GM23338 (cell line): ENCODE results near the gene IL16. TPM values are rescaled to one million over a fixed set of nuclear protein-coding genes. Genes with fewer than 3 reads are reported as not detected.

Source experiments
- ATAC-seq: fragments of 200-7000 bp; cut with Tn5 transposase; 3 replicates; pipeline ENCODE4 v1.9.1; 2020
- DNase-seq: peaks from one replicate; pipeline ENCODE4 v3.0.0-alpha.2; 2015; ENCODE audit warnings: low spot score
- H2AFZ ChIP-seq: fragments of 200-600 bp; sonication (generic); 2 replicates; pipeline ENCODE4 v1.8.0; 2016; ENCODE audit warnings: antibody characterized with exemption, mild to moderate bottlenecking, moderate library complexity
- H3F3A ChIP-seq: fragments of 200-600 bp; sonication (generic); replicated peaks from 2 replicates; pipeline ENCODE4 v1.8.0; 2017; ENCODE audit warnings: antibody characterized with exemption, mixed run types, low read depth
- H3K27ac ChIP-seq: fragments of 200-600 bp; sonication (generic); 2 replicates; pipeline ENCODE4 v1.6.1; 2016; ENCODE audit warnings: low read depth
- H3K27me3 ChIP-seq: fragments of 200-600 bp; sonication (generic); 2 replicates; pipeline ENCODE4 v1.8.0; 2016; ENCODE audit warnings: mild to moderate bottlenecking, mixed run types, moderate library complexity; ENCODE audit not compliant: insufficient read depth
- H3K36me3 ChIP-seq: fragments of 200-600 bp; sonication (generic); 2 replicates; pipeline ENCODE4 v1.8.0; 2016; ENCODE audit warnings: mild to moderate bottlenecking; ENCODE audit not compliant: insufficient read depth
- H3K4me1 ChIP-seq: fragments of 200-600 bp; sonication (generic); 2 replicates; pipeline ENCODE4 v1.8.0; 2016; ENCODE audit warnings: mild to moderate bottlenecking, moderate library complexity; ENCODE audit not compliant: insufficient read depth
- H3K4me2 ChIP-seq: fragments of 200-600 bp; sonication (generic); 2 replicates; pipeline ENCODE4 v1.7.1; 2017; ENCODE audit warnings: mixed run types
- H3K4me3 ChIP-seq: fragments of 200-600 bp; sonication (generic); 2 replicates; pipeline ENCODE4 v1.6.1; 2016; ENCODE audit warnings: mixed run types
- H3K79me2 ChIP-seq: fragments of 200-600 bp; sonication (generic); replicated peaks from 2 replicates; pipeline ENCODE4 v1.8.0; 2017; ENCODE audit warnings: mild to moderate bottlenecking; ENCODE audit not compliant: insufficient read depth
- H3K9me2 ChIP-seq: fragments of 200-600 bp; sonication (generic); 2 replicates; pipeline ENCODE4 v1.8.0; 2017; ENCODE audit not compliant: insufficient read depth
- H4K20me1 ChIP-seq: fragments of 200-600 bp; sonication (generic); replicated peaks from 2 replicates; pipeline ENCODE4 v1.8.0; 2017; ENCODE audit warnings: mild to moderate bottlenecking; ENCODE audit not compliant: insufficient read depth
- H3K27ac Mint-ChIP-seq: 2 replicates; pipeline ENCODE4 v1.8.0; 2020; ENCODE audit warnings: inconsistent platforms, mild to moderate bottlenecking, moderate library complexity, mixed read lengths
- H3K27me3 Mint-ChIP-seq: 3 replicates; pipeline ENCODE4 v1.8.0; 2022; ENCODE audit warnings: low read depth, mild to moderate bottlenecking, moderate library complexity, mixed read lengths, inconsistent platforms; ENCODE audit not compliant: insufficient read depth, poor library complexity
- H3K36me3 Mint-ChIP-seq: 3 replicates; pipeline ENCODE4 v1.8.0; 2021; ENCODE audit warnings: low read depth, mild to moderate bottlenecking, inconsistent platforms, moderate library complexity, mixed read lengths
- H3K4me1 Mint-ChIP-seq: 3 replicates; pipeline ENCODE4 v1.8.0; 2020; ENCODE audit warnings: mild to moderate bottlenecking, inconsistent platforms, mixed read lengths
- H3K4me3 Mint-ChIP-seq: 3 replicates; pipeline ENCODE4 v1.8.0; 2021; ENCODE audit warnings: moderate library complexity, mild to moderate bottlenecking, inconsistent platforms, mixed read lengths
- H3K9me3 Mint-ChIP-seq: 3 replicates; pipeline ENCODE4 v1.8.0; 2020; ENCODE audit warnings: moderate library complexity, mild to moderate bottlenecking, inconsistent platforms, mixed read lengths
- CREB1 ChIP-seq: fragments of 250-450 bp; sonication (Bioruptor Pico); IDR thresholded peaks from 2 replicates; pipeline ENCODE4 v1.5.0; 2020; ENCODE audit warnings: low read depth, mild to moderate bottlenecking, moderate library complexity
- EZH2 ChIP-seq: fragments of 200-600 bp; sonication (generic); IDR thresholded peaks from one replicate; pipeline ENCODE4 v1.8.0; 2017; ENCODE audit warnings: antibody characterized with exemption, mild to moderate bottlenecking, low read depth; ENCODE audit not compliant: unreplicated experiment
- EZH2phosphoT487 ChIP-seq: fragments of 200-600 bp; sonication (generic); IDR thresholded peaks from one replicate; pipeline ENCODE4 v1.8.1; 2018; ENCODE audit warnings: antibody characterized with exemption; ENCODE audit not compliant: unreplicated experiment
- JUNB ChIP-seq: IDR thresholded peaks from one replicate; pipeline ENCODE4 v1.6.1; 2016; ENCODE audit warnings: antibody characterized with exemption; ENCODE audit not compliant: unreplicated experiment
- NANOG ChIP-seq: IDR thresholded peaks from 2 replicates; pipeline ENCODE4 v1.6.1; 2016; ENCODE audit warnings: antibody characterized with exemption, borderline replicate concordance
- POLR2AphosphoS5 ChIP-seq: IDR thresholded peaks from 2 replicates; pipeline ENCODE4 v1.6.1; 2016; ENCODE audit warnings: antibody characterized with exemption, low read depth
- REST ChIP-seq: IDR thresholded peaks from one replicate; pipeline ENCODE4 v1.6.1; 2018; ENCODE audit warnings: antibody characterized with exemption; ENCODE audit not compliant: unreplicated experiment
- STAT1 ChIP-seq: IDR thresholded peaks from one replicate; pipeline ENCODE4 v1.6.1; 2016; ENCODE audit warnings: antibody characterized with exemption; ENCODE audit not compliant: unreplicated experiment
- ZNF114 ChIP-seq: fragments of 250-450 bp; sonication (Bioruptor Pico); IDR thresholded peaks from 2 replicates; pipeline ENCODE4 v1.5.0; 2020; ENCODE audit warnings: mild to moderate bottlenecking, moderate library complexity
- ZNF331 ChIP-seq: fragments of 250-450 bp; sonication (Bioruptor Pico); IDR thresholded peaks from 2 replicates; pipeline ENCODE4 v1.5.0; 2020; ENCODE audit warnings: low read depth, mild to moderate bottlenecking, moderate library complexity
- ZNF462 ChIP-seq: fragments of 250-450 bp; sonication (Bioruptor Pico); IDR thresholded peaks from 2 replicates; pipeline ENCODE4 v1.5.0; 2020; ENCODE audit warnings: mild to moderate bottlenecking, moderate library complexity
- polyA plus RNA-seq: library from polyadenylated mRNA; unstranded; fragments of >200 nt; fragmentation: Nextera tagmentation; extraction: Ambion mirVana; gene quantifications from 2 replicates; pipeline ENCODE4 v1.2.1, GENCODE V29; 2016
- total RNA-seq: library from RNA; depleted of rRNA; stranded (reverse); fragments of >200 nt; shearing (Covaris generic); gene quantifications from 2 replicates; pipeline ENCODE4 v1.2.3, GENCODE V29; 2014
- TF ChIP-seq, protein P1 (sequence below), 2 experiments: fragments of 200-600 bp in 1 of 2; sonication (generic) in 1 of 2; conservative IDR thresholded peaks; 2 replicates each; pipeline versions ENCODE4 v1.5.1 to v1.6.1; 2016 to 2017; ENCODE audit warnings: antibody characterized with exemption in 2 of 2, low read depth in 2 of 2, mild to moderate bottlenecking in 2 of 2, moderate library complexity in 1 of 2
- TF ChIP-seq, protein P2 (sequence below): IDR thresholded peaks from 2 replicates; pipeline ENCODE4 v1.6.1; 2016; ENCODE audit warnings: antibody characterized with exemption

IL16 gene
- total and polyA plus RNA-seq, 2 experiments from 2014 or later, result 0.29 TPM; not detected in 1

DNA sequence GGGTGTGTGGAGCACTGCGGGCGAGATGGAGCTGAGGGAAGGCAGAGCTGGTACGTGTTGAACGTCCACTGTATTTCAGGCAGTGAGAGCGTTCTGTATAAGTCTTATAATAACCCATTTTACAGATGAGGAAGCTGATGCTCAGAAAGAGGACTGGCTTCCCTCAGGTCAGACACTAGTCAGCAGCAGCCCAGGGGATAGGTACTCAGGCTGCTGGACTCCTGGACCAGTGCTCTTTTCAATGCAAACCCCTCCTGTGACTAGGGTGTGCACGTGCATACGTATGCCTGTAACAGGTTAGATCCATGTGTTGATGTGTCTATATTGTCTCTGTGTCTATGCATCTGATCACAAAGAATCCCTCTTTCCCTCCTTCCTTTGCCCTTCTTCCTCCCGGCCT is 8.3 kb upstream of the IL16 start:
- Mint-ChIP-seq H3K9me3 (no peaks in the 10 kb centered on the region), H3K4me3 (no peak overlapping the region), H3K27me3 (peaks cover 6% of the 10 kb centered on the region), H3K4me1 (no peaks in the 10 kb centered on the region), H3K36me3 (no peaks in the 10 kb centered on the region), H3K27ac (no peak overlapping the region)
- Histone ChIP-seq H3K36me3 (no peaks in the 10 kb centered on the region), H3K27ac (no peak overlapping the region), H3K27me3 (no peaks in the 10 kb centered on the region), H3K9me2 (no peaks in the 10 kb centered on the region), H3F3A (no peaks in the 10 kb centered on the region), H4K20me1 (no peaks in the 10 kb centered on the region), H3K4me1 (no peaks in the 10 kb centered on the region), H3K79me2 (no peaks in the 10 kb centered on the region), H3K4me3 (no peak overlapping the region), H2AFZ (no peak overlapping the region), H3K4me2 (no peak overlapping the region)
- TF ChIP-seq REST (no peak), JUNB (no peak), POLR2AphosphoS5 (no peak), STAT1 (no peak), NANOG (no peak), ZNF114 (no peak), CREB1 (no peak), EZH2phosphoT487 (no peak), ZNF462 (CRISPR knock-in tag) (no peak), ZNF331 (CRISPR knock-in tag) (no peak), EZH2 (no peak)
- TF ChIP-seq, protein P1, sequence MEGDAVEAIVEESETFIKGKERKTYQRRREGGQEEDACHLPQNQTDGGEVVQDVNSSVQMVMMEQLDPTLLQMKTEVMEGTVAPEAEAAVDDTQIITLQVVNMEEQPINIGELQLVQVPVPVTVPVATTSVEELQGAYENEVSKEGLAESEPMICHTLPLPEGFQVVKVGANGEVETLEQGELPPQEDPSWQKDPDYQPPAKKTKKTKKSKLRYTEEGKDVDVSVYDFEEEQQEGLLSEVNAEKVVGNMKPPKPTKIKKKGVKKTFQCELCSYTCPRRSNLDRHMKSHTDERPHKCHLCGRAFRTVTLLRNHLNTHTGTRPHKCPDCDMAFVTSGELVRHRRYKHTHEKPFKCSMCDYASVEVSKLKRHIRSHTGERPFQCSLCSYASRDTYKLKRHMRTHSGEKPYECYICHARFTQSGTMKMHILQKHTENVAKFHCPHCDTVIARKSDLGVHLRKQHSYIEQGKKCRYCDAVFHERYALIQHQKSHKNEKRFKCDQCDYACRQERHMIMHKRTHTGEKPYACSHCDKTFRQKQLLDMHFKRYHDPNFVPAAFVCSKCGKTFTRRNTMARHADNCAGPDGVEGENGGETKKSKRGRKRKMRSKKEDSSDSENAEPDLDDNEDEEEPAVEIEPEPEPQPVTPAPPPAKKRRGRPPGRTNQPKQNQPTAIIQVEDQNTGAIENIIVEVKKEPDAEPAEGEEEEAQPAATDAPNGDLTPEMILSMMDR (conservative IDR thresholded peaks at IDR 0.05; ENCODE audit: low read depth in 2 of 2), result no peak
- TF ChIP-seq, protein P2, sequence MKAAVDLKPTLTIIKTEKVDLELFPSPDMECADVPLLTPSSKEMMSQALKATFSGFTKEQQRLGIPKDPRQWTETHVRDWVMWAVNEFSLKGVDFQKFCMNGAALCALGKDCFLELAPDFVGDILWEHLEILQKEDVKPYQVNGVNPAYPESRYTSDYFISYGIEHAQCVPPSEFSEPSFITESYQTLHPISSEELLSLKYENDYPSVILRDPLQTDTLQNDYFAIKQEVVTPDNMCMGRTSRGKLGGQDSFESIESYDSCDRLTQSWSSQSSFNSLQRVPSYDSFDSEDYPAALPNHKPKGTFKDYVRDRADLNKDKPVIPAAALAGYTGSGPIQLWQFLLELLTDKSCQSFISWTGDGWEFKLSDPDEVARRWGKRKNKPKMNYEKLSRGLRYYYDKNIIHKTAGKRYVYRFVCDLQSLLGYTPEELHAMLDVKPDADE, result no peak
- no peak for ATAC-seq
- no peak for DNase-seq
